Stomach smooth muscle (tissue), 2 donors: ENCODE data around the gene PAQR3.
"Not testable (repeated sequence)": the region's sequence is repeated elsewhere in the genome, so short reads cannot be mapped to it uniquely, and the experiment has no call there.

ENCODE experiments used
- H3K27ac ChIP-seq: one replicate; pipeline ENCODE4 v1.7.0; 2013; ENCODE audit warnings: mild to moderate bottlenecking, low read length, inconsistent platforms
- H3K27me3 ChIP-seq, 2 donors: one replicate each; pipeline ENCODE4 v1.7.0; 2013; ENCODE audit warnings: low read length in 2 of 2; ENCODE audit not compliant: insufficient read depth in 2 of 2, control insufficient read depth in 1 of 2
- H3K36me3 ChIP-seq, 2 donors: one replicate each; pipeline ENCODE4 v1.7.0; 2013; ENCODE audit warnings: low read length in 2 of 2; ENCODE audit not compliant: control insufficient read depth in 2 of 2, insufficient read depth in 2 of 2
- H3K4me1 ChIP-seq: one replicate; pipeline ENCODE4 v1.7.0; 2013; ENCODE audit warnings: low read length; ENCODE audit not compliant: control insufficient read depth, insufficient read depth
- H3K4me3 ChIP-seq, 2 donors: one replicate each; pipeline ENCODE4 v1.7.0; 2013; ENCODE audit warnings: low read length in 2 of 2
- H3K9ac ChIP-seq, 2 donors: one replicate each; pipeline ENCODE4 v1.7.0; 2013; ENCODE audit warnings: low read length in 2 of 2, mild to moderate bottlenecking in 1 of 2
- H3K9me3 ChIP-seq, 2 donors: one replicate each; pipeline ENCODE4 v1.7.0; 2013; ENCODE audit warnings: low read length in 2 of 2; ENCODE audit not compliant: control insufficient read depth in 2 of 2
- donor health status: healthy.
- donor health status: Pancreatic carcinoma.

The PAQR3 gene

GRCh38 chr4:78889955-78890354, 49.3 kb downstream of the PAQR3 start:
- H3K9me3 ChIP-seq: no peaks in the 10 kb centered on the region
- H3K27ac ChIP-seq: no peak overlapping the region
- H3K27me3 ChIP-seq: no peaks in the 10 kb centered on the region
- H3K4me1 ChIP-seq: no peaks in the 10 kb centered on the region
- H3K36me3 ChIP-seq: peaks cover 13 to 24% of the 10 kb centered on the region in 2 donors
- no peak overlapping the region for H3K4me3 ChIP-seq
- no peak overlapping the region for H3K9ac ChIP-seq

- Histone ChIP-seq H3K9me3 (no peaks in the 10 kb centered on the region), H3K36me3 (peaks cover 5 to 10% of the 10 kb centered on the region in 2 donors), H3K4me3 (no peak overlapping the region), H3K27me3 (no peaks in the 10 kb centered on the region), H3K9ac (no peak overlapping the region), H3K4me1 (no peaks in the 10 kb centered on the region), H3K27ac (no peak overlapping the region)
These were observed 53.6 kb downstream of the PAQR3 start for GRCh38 chr4:78885598-78885997.

DNA sequence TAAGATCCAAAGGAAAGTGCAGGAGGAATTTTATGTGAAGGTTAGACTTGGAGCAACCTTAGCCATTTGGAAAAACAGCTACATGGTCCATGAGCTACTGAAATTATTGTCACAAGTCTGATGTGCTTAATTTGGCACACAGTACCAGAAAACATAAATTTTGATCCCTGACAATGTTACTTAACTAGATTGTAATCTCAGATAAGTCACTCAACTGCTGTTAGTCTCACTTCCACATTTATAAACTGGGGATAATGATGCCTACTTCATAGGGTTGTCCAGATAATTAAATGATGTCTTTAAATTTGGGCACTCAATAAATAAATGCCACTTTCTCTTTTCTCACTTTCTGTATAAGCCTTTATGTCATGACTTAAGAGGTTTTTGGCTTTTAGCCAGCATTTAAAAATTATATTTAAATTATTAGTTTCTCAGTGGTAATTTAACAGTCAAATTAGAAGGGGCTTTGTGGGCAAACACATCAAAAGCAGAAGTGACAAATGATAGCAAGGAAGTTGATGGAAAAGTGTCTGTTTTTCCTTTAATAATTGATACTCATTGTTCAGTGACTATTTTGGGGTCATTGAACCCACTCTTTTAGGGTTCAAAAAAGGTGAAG, 58.3 kb downstream of the PAQR3 start:
- H3K27me3 ChIP-seq: no peaks in the 10 kb centered on the region
- no peaks in the 10 kb centered on the region for H3K4me1 ChIP-seq
- H3K9ac ChIP-seq: no peak overlapping the region
- no peak overlapping the region for H3K27ac ChIP-seq
- H3K4me3 ChIP-seq: no peak overlapping the region
- no peaks in the 10 kb centered on the region for H3K9me3 ChIP-seq
- H3K36me3 ChIP-seq: peaks cover 2 to 7% of the 10 kb centered on the region in 2 donors

GRCh38 chr4:78878031-78878430, 61.2 kb downstream of the PAQR3 start:
- Histone ChIP-seq H3K9me3 (no peaks in the 10 kb centered on the region), H3K4me1 (no peaks in the 10 kb centered on the region), H3K27me3 (no peaks in the 10 kb centered on the region), H3K9ac (no peak overlapping the region), H3K4me3 (no peak overlapping the region), H3K27ac (no peak overlapping the region), H3K36me3 (peaks cover 4 to 7% of the 10 kb centered on the region in 2 donors)

DNA sequence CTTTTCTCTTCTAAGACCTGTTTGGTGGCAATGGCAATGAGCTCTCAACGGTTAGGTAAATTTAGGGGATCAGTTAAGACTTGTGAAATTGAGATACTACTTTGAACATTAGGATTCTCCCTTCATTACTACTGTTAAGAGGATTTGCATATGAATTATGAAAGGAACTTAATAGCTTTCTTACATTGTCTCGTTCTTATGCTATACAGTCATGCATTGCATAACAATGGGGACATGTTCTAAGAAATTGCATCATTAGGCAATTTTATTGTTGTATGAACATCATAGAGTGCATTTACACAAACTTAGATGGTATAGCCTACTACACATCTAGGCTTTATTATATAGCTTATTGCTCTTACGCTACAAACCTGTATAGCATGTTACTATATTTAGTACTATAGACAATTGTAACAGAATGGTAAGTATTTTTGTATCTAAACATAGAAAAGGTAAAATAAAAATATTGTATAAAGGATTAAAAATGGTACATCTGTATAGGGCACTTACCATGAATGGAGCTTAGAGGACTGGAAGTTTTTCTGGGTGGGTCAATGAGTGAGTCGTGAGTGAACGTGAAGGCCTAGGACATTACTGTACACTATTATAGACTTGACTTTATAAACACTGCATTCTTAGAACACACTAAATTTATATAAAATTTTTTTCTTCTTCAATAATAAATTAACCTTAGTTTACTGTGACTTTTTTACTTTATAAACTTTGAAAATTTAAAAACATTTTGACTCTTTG, 62.5 kb downstream of the PAQR3 start:
- peaks cover 11 to 13% of the 10 kb centered on the region in 2 donors for H3K36me3 ChIP-seq
- no peaks in the 10 kb centered on the region for H3K9me3 ChIP-seq
- H3K4me3 ChIP-seq: no peak overlapping the region
- H3K27me3 ChIP-seq: no peaks in the 10 kb centered on the region
- H3K27ac ChIP-seq: no peak overlapping the region
- H3K9ac ChIP-seq: no peak overlapping the region
- no peaks in the 10 kb centered on the region for H3K4me1 ChIP-seq

GRCh38 chr4:78870056-78870455, 69.2 kb downstream of the PAQR3 start:
- no peak overlapping the region for H3K9ac ChIP-seq
- no peaks in the 10 kb centered on the region for H3K27me3 ChIP-seq
- H3K36me3 ChIP-seq: peaks cover 11 to 12% of the 10 kb centered on the region in 2 donors
- no peaks in the 10 kb centered on the region for H3K4me1 ChIP-seq
- H3K9me3 ChIP-seq: no peaks in the 10 kb centered on the region
- no peak overlapping the region for H3K27ac ChIP-seq
- H3K4me3 ChIP-seq: no peak overlapping the region

DNA sequence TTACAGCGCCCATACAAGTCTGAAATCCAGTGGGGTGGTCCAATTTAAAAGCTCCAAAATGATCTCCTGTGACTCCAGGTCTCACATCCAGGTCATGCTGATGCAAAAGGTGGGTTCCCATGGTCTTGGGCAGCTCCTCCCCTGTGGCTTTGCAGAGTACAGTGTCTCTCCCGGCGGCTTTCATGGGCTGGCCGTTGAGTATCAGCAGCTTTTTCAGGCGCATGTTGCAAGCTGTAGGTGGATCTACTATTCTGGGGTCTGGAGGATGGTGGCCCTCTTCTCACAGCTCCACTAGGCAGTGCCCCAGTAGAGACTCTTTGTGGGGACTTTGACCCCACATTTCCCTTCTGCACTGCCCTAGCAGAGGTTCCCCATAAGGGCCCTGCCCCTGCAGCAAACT, 70.5 kb downstream of the PAQR3 start:
- H3K4me3 ChIP-seq, H3K9me3 ChIP-seq, H3K9ac ChIP-seq, H3K4me1 ChIP-seq, H3K27ac ChIP-seq, H3K27me3 ChIP-seq: not testable (repeated sequence)
- H3K36me3 ChIP-seq: peaks cover 11 to 12% of the 10 kb centered on the region in 2 donors

DNA sequence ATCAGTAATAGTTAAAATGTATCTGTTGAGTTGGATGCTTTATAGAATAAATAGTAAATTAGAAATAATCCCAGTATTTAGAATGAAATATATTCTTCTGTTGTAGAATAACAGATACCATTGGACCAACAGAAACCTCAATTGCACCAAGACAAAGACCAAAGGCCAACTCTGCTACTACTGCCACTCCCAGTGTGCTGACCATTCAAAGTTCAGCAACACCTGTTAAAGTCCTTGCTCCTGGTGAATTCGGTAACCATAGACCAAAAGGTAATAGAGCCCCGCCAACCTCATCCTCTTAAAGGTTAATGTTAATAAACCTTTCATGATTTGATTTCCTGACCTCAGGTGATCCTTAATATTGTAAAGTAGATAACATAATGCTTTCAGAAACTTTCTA, 73.8 kb downstream of the PAQR3 start:
- Histone ChIP-seq H3K4me3 (no peak overlapping the region), H3K9me3 (no peaks in the 10 kb centered on the region), H3K9ac (no peak overlapping the region), H3K36me3 (peaks cover 0 to 2% of the 10 kb centered on the region in 2 donors), H3K27me3 (no peaks in the 10 kb centered on the region), H3K27ac (no peak overlapping the region), H3K4me1 (no peaks in the 10 kb centered on the region)

GRCh38 chr4:78864405-78865024, 74.7 kb downstream of the PAQR3 start:
- no peak overlapping the region for H3K27ac ChIP-seq
- H3K9ac ChIP-seq: no peak overlapping the region
- H3K9me3 ChIP-seq: no peaks in the 10 kb centered on the region
- peaks cover 0 to 2% of the 10 kb centered on the region in 2 donors for H3K36me3 ChIP-seq
- H3K4me1 ChIP-seq: no peaks in the 10 kb centered on the region
- H3K27me3 ChIP-seq: no peaks in the 10 kb centered on the region
- no peak overlapping the region for H3K4me3 ChIP-seq

DNA sequence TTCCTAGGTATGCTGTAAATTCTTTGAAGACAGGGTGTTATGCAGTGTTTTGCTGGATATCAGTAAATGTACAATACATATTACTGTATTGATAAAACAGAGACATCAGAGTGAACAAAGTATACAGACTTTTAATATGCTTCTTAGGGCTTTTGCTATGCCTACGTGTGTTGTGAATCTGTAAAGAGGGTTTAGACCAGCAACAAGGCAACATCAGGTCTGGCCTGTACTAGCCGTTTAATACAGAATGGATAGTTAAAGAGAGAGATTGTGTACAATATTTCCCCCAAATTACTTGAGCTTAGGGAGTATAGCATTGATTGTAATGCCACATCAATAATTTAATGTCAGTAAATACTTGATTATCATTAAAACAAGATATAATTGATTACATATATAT, 75.2 kb downstream of the PAQR3 start:
- Histone ChIP-seq H3K27me3 (no peaks in the 10 kb centered on the region), H3K4me1 (no peaks in the 10 kb centered on the region), H3K36me3 (peaks cover 0 to 2% of the 10 kb centered on the region in 2 donors), H3K27ac (no peak overlapping the region), H3K4me3 (no peak overlapping the region), H3K9ac (no peak overlapping the region), H3K9me3 (no peaks in the 10 kb centered on the region)
